ENCODE results near the gene ARHGAP4. TPM values are rescaled to one million over a fixed set of nuclear protein-coding genes. Genes with fewer than 3 reads are reported as not detected.
A peak's percentile ranks its signal among the peaks of the same experiment; 100 is the strongest.

Gene ARHGAP4
- total and polyA plus RNA-seq, 2 donors (not counting 3 experiments of a cell fraction or from before 2014, with no cell fraction given), result 20.9 to 33.3 TPM

DNA sequence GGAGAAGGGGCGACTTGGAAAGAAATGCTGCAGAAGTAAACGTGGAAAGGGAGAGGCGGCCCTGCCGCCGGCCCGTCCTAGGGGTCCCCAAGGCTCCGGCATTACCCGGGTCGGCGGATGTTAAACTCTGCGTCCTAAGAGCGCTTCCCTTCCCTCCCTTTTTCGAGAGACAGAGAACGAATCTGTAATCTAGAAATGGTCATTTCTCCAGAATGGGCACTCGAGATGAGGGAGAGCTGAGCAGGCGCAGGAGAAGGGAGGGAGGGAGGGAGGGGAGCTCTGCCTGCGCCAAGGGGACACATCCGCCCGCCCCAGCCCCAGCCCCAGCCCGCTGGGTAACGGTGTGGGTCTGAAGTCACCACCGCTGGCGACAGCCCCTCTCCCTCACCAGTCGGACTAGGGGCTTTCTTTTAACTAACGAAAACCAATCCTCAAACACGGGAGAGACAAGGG, 43.9 kb upstream of the ARHGAP4 start:
- POLR2A ChIA-PET, result interaction anchor here (0.6 kb wide), 1 partner anchor 40 kb away, joined by 4 read pairs; no protein-coding TSS in a partner anchor
- no peaks in the 10 kb centered on the region for H3K27me3 ChIP-seq (ENCODE audit: control insufficient read depth in 2 of 2, insufficient read depth in 2 of 2, low read length in 2 of 2)
- TF ChIP-seq EZH2 (IDR thresholded peaks at IDR 0.05; ENCODE audit: borderline replicate concordance, low read depth, low read length, severe bottlenecking) (no peak), GATA2 (IDR thresholded peaks at IDR 0.05; ENCODE audit: insufficient read depth, insufficient read length, low read depth, low read length) (no peak), POLR2AphosphoS5 (IDR thresholded peaks at IDR 0.05; ENCODE audit: insufficient read depth, low read depth, low read length) (no peak)
- H3K9me1 ChIP-seq (replicated peaks; ENCODE audit: control insufficient read depth, extremely low read depth, insufficient read depth, low read length), result no peaks in the 10 kb centered on the region
- peak overlapping the region; percentile 68 to 76 (median 69) for H3K4me3 ChIP-seq (replicated peaks in 1 of 3; ENCODE audit: insufficient read depth in 1 of 3, low read depth in 1 of 3, low read length in 3 of 3)
- no peak for FAIRE-seq
- intact Hi-C loops (cut with micrococcal nuclease), result loop anchor here (2.0 kb wide), 1 partner anchor 17 kb away; no protein-coding TSS in a partner anchor
- H3K4me1 ChIP-seq (ENCODE audit: control insufficient read depth, extremely low read depth, insufficient read depth, low read length), result peaks cover 45% of the 10 kb centered on the region
- peaks cover 64% of the 10 kb centered on the region for H3K79me2 ChIP-seq (ENCODE audit: control insufficient read depth, insufficient read depth, low read length)
- peak overlapping the region; percentile 70 for H3K4me2 ChIP-seq (ENCODE audit: insufficient read depth, low read length)
- peak; percentile 23 for DNase-seq (ENCODE audit: low read depth, low spot score)
- H4K20me1 ChIP-seq (replicated peaks; ENCODE audit: control insufficient read depth, extremely low read depth, insufficient read depth, low read length), result no peaks in the 10 kb centered on the region
- dilution Hi-C loops (cut with MboI; ENCODE audit: extremely low pct_ligation_motif_present, low sequenced_read_pairs), result no loop called here
- H3K9me3 ChIP-seq (replicated peaks; ENCODE audit: control insufficient read depth, insufficient read depth, low read length), result no peaks in the 10 kb centered on the region
- H3K9ac ChIP-seq (replicated peaks; ENCODE audit: extremely low read depth, insufficient read depth, low read length), result peak overlapping the region; percentile 19
- H3K27ac ChIP-seq (ENCODE audit: insufficient read depth, low read depth, low read length), result no peak overlapping the region
- no TSS peak for BruUV-seq (replicated peaks)
- no peaks in the 10 kb centered on the region for H3K36me3 ChIP-seq (ENCODE audit: control insufficient read depth in 2 of 2, extremely low read depth in 1 of 2, insufficient read depth in 2 of 2, low read length in 2 of 2)
- CTCF ChIA-PET, result no interaction called here
- H2AFZ ChIP-seq (ENCODE audit: low read depth, low read length), result no peak overlapping the region

DNA sequence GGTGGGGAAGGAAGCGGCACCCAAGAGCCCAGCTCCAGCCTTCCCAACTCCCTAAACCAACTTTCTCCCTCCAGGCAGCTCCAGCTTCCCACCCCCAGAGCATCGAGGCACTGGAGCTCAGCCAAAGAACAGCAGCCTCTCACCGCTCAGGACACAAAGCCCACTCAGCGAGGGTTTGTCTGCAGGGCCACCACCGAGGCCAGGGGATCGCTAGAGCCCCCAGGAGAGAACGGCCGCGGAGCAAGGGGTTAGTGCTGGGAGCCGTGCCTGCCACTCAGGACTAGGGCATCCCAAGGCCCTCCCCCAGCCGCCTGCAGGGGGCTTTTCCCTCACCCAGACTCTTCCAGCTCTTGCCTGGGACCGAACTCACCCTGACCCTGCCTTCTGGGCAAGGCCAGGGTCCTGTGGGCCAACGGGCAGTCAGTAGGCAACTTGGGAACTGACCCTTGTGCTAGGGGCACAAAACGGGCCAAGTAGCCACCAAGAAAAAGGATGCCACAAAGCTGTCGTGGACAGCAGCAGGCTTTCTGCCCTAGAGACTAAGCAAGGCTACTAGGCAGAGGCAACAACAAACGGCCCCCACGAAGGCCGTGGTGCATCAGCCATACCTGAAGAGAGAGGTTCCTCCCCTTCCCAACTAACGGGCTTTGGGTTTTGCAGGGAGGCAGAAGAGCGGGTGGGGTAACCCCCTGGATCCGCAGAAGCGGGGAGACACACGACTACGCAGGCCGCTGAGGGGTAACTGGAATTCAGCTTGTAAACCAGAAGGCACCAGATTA, 43.2 kb upstream of the ARHGAP4 start:
- H2AFZ ChIP-seq (ENCODE audit: low read depth, low read length), result no peak overlapping the region
- dilution Hi-C loops (cut with MboI; ENCODE audit: extremely low pct_ligation_motif_present, low sequenced_read_pairs) (no loop called here), intact Hi-C loops (cut with micrococcal nuclease) (loop anchor here (2.0 kb wide), 1 partner anchor 17 kb away; no protein-coding TSS in a partner anchor)
- CTCF ChIA-PET, result interaction anchor here (1.8 to 1.9 kb wide), 2 partner anchors 22 to 44 kb away, joined by 4 to 6 read pairs; no protein-coding TSS in a partner anchor
- FAIRE-seq (peak; percentile 69), DNase-seq (ENCODE audit: low read depth, low spot score) (no peak)
- no peaks in the 10 kb centered on the region for H3K9me3 ChIP-seq (replicated peaks; ENCODE audit: control insufficient read depth, insufficient read depth, low read length)
- TSS peak; percentile 6 for BruUV-seq (replicated peaks)
- POLR2A ChIA-PET, result interaction anchor here (0.6 kb wide), 1 partner anchor 40 kb away, joined by 4 read pairs; no protein-coding TSS in a partner anchor
- peak overlapping the region; percentile 68 to 76 (median 69) for H3K4me3 ChIP-seq (replicated peaks in 1 of 3; ENCODE audit: insufficient read depth in 1 of 3, low read depth in 1 of 3, low read length in 3 of 3)
- H3K27ac ChIP-seq (ENCODE audit: insufficient read depth, low read depth, low read length), result no peak overlapping the region
- no peaks in the 10 kb centered on the region for H3K9me1 ChIP-seq (replicated peaks; ENCODE audit: control insufficient read depth, extremely low read depth, insufficient read depth, low read length)
- H3K4me2 ChIP-seq (ENCODE audit: insufficient read depth, low read length), result peak overlapping the region; percentile 70
- TF ChIP-seq JUN (IDR thresholded peaks at IDR 0.05; ENCODE audit: borderline replicate concordance, insufficient read depth, insufficient read length, low read depth), result no peak
- TF ChIP-seq, protein P1, sequence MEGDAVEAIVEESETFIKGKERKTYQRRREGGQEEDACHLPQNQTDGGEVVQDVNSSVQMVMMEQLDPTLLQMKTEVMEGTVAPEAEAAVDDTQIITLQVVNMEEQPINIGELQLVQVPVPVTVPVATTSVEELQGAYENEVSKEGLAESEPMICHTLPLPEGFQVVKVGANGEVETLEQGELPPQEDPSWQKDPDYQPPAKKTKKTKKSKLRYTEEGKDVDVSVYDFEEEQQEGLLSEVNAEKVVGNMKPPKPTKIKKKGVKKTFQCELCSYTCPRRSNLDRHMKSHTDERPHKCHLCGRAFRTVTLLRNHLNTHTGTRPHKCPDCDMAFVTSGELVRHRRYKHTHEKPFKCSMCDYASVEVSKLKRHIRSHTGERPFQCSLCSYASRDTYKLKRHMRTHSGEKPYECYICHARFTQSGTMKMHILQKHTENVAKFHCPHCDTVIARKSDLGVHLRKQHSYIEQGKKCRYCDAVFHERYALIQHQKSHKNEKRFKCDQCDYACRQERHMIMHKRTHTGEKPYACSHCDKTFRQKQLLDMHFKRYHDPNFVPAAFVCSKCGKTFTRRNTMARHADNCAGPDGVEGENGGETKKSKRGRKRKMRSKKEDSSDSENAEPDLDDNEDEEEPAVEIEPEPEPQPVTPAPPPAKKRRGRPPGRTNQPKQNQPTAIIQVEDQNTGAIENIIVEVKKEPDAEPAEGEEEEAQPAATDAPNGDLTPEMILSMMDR (IDR thresholded peaks at IDR 0.05; ENCODE audit: extremely low read depth in 1 of 2, insufficient read depth in 1 of 2, low read depth in 1 of 2, low read length in 2 of 2), result peak in 1 of 2 donors; percentile 20
- H3K79me2 ChIP-seq (ENCODE audit: control insufficient read depth, insufficient read depth, low read length), result peaks cover 70% of the 10 kb centered on the region
- H3K4me1 ChIP-seq (ENCODE audit: control insufficient read depth, extremely low read depth, insufficient read depth, low read length), result peaks cover 40% of the 10 kb centered on the region
- no peaks in the 10 kb centered on the region for H4K20me1 ChIP-seq (replicated peaks; ENCODE audit: control insufficient read depth, extremely low read depth, insufficient read depth, low read length)
- H3K27me3 ChIP-seq (ENCODE audit: control insufficient read depth in 2 of 2, insufficient read depth in 2 of 2, low read length in 2 of 2), result no peaks in the 10 kb centered on the region
- no peaks in the 10 kb centered on the region for H3K36me3 ChIP-seq (ENCODE audit: control insufficient read depth in 2 of 2, extremely low read depth in 1 of 2, insufficient read depth in 2 of 2, low read length in 2 of 2)
- peak overlapping the region; percentile 19 for H3K9ac ChIP-seq (replicated peaks; ENCODE audit: extremely low read depth, insufficient read depth, low read length)

Data from endothelial cell of umbilical vein (primary cell).